Measurements from ENCODE around the gene HIVEP3.

DNA sequence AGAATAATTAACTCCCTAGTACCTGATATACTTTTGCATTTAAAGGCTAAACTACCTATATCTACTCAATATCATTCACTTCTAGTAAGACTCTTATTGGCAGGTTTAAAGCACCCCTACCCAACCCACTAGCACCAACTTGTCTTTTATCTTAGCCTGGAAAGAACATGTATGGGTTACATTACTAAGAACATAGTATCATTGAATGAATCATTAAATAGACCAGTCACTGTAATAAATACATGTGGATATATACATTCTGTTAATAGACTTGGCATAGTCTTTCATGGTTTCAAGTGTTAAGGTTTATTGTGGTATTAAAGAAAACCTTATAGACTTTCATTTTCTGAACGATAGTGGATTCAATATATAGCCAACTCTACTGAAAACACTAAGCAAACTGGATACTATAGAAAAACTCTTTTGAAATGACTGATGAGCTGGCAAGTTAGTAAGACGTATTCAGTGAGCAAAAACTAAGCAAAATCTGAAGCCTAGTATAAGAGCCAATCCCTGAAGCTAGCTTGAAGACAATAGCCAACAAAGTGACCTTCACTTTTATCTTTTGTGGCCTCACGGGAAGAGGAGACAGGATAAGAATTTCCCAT is 10.3 kb downstream of the HIVEP3 start:
- TF ChIP-seq, protein P1, sequence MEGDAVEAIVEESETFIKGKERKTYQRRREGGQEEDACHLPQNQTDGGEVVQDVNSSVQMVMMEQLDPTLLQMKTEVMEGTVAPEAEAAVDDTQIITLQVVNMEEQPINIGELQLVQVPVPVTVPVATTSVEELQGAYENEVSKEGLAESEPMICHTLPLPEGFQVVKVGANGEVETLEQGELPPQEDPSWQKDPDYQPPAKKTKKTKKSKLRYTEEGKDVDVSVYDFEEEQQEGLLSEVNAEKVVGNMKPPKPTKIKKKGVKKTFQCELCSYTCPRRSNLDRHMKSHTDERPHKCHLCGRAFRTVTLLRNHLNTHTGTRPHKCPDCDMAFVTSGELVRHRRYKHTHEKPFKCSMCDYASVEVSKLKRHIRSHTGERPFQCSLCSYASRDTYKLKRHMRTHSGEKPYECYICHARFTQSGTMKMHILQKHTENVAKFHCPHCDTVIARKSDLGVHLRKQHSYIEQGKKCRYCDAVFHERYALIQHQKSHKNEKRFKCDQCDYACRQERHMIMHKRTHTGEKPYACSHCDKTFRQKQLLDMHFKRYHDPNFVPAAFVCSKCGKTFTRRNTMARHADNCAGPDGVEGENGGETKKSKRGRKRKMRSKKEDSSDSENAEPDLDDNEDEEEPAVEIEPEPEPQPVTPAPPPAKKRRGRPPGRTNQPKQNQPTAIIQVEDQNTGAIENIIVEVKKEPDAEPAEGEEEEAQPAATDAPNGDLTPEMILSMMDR (IDR thresholded peaks at IDR 0.05; ENCODE audit: insufficient read depth, low read depth, low read length) = no peak
- no peak for TF ChIP-seq EZH2 (IDR thresholded peaks at IDR 0.05; ENCODE audit: insufficient read depth, low read length)

All from astrocyte (in vitro differentiated cells and primary cell).